MV-4-11 (cell line): ENCODE measurements around the gene PKD1.

Experiments used
- DNase-seq: peaks from one replicate; lab custom pipeline; 2025; lab: John Stamatoyannopoulos, UW

The PKD1 gene

DNA sequence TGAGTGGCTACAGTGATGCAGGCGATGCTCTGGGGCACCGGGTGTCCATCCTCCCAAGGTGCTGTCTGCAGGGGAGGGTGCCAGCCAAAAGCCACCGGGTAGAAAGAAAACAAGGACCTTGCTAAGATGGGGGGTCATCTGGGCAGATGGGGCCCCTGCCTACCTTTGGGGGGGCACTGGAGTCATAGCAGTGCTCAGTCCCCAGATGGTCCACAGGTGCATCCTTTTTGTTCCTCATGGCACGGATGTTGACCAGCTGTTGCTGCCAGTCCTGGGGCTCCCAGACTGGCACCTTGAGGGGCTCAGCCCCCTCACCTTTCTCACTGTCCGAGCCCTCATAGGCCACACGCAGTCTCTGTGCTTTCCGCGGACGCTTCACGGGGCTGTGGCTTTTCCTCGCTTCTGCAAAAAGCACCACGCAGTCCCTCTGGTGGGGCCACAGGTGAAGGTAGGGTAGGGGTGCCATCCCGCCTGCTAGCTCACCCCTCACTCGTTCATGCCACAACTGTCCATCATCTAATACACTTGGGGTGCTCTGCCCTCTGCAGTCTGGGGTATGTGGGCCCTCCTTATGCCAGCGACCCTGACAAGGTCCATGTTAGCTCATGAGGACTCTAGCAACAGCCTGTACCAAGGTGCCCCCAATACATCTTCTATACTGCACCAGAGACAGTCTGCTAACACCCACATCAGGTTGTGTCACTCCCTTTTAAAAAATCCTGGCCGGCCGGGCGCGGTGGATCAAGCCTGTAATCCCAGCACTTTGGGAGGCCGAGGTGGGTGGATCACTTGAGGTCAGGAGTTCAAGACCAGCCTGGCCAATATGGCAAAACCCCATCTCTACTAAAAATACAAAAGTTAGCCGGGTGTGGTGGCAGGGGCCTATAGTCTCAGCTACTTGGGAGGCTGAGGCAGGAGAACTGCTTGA, 89.5 kb downstream of the PKD1 start:
- no peak for DNase-seq

DNA sequence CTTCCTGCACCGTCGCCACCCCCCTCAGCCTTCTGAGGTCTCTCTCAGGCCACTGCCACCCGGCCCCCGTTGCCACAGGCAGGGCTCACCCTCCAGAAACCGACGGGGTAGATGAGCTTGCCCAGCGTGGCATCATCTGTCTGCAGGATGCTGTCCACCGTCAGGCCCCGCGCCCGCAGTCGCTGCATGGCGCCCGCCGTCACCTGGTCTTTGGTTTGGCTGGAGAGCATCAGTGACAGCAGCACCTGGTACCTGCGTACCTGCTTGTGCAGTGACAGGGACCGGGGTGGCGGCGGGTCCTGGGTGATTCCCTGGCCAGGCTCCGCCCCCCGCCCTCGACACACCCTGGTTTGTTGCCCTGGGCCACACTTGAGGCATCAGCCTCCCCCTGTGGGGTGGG, 91.2 kb downstream of the PKD1 start:
- DNase-seq: no peak

DNA sequence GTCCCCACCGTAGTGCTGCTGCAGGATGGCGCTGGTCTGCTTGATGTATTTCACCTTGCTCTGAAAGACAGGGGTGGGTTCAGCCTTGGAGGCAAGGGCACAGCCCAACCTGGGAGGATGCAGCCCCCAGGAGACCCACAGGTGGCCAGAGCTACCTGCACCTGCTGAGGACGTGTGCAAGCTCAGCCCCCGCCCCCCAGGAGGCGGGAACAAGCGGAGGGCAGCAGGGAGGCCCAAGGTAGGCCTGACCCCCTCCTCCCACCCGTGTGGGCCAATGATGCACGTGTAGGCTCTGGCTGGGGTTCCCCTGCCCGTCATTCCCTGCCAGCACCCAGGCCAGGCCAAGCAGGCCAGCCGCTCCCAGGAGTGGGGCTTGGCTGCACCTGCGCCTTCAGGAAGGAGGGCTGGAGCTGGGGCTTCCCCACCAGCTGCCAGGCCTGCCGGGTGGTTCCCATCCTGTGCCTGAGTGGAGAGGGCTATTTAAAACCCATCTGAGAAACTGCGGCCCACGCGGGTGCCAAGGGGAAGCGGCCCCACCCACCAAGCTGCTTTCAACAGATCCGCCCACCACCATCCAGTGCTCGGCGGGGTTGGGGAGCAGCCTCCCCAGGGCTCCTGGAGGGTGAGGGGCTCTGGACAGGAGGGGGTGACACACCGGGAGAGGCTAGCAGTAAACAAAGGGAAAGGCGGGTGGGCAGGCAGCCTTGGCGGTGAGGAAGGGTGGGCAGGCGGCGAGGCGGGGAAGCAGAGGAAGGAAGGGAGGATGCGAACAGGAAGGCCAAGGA, 91.8 kb downstream of the PKD1 start:
- DNase-seq: no peak

DNA sequence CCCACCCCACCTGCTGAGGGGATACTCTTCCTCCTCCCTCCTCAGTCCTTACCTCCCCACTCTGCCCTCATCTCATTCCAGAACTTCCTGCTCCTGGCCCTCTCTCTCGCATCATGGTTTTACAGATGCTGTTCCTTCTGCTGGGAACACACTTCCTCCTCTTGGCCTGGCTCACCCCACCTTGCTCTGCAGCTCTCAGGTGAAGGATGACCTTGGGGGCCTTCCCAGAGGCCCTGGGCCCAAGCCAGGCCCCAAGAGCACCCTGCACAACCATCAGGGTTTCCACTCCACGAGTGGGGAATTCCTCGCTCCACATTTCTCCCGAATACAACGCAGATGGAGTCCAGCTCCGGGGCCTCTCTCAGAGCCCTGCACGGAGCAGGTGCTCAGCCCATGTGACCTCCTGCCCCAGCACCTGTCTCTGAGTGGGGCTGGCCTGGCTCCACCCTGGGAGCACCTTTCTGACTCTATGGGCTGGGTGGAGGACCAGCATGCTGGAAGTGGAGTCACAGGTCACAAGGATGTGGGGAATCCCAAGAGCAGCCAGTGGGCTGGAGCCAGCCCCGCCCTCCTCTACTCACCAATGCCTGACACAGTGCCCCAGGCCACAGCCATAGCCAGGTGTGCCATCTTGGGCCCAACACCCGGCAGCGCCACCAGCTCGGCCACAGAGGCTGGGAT, 92.6 kb downstream of the PKD1 start:
- DNase-seq: no peak

DNA sequence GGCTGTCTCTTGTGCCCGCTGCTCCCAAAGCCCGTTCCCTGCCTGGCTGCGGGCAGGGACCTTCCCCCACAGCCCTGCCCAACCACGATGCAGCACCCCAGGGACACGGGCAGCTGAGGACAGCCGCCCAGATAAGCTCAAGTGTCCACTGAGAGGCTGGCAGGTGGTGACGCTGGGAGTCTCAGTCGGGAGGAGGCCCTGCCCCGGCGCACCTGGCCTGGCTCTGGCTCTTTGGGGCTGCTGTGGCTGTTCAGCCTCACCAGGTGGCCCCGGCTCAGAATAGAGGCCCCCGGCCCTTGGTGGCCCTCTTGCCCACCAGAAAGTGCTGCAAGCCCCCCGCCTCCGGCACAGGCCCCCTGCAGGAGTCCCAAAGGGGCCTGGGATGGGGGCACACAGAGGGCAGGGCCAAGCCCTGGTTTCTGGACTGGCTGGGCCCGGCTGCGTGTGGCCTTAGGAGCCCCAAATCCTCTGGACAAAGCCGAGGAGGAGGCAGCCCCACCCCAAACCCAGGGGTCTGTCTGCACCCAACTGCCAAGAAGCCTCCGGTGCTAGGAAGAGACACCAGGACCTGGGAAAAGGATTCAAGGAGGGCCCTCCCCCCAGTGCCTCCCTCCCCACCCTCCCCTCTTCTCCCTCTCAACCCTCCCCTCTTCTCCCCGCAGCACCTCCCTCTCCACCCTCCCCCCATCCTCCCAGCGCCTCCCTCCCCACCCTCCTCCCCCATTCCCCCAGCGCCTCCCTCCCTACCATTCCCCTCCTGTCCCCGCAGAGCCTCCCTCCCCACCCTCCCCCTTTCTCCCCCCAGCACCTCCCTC, 93.3 kb downstream of the PKD1 start:
- no peak for DNase-seq

DNA sequence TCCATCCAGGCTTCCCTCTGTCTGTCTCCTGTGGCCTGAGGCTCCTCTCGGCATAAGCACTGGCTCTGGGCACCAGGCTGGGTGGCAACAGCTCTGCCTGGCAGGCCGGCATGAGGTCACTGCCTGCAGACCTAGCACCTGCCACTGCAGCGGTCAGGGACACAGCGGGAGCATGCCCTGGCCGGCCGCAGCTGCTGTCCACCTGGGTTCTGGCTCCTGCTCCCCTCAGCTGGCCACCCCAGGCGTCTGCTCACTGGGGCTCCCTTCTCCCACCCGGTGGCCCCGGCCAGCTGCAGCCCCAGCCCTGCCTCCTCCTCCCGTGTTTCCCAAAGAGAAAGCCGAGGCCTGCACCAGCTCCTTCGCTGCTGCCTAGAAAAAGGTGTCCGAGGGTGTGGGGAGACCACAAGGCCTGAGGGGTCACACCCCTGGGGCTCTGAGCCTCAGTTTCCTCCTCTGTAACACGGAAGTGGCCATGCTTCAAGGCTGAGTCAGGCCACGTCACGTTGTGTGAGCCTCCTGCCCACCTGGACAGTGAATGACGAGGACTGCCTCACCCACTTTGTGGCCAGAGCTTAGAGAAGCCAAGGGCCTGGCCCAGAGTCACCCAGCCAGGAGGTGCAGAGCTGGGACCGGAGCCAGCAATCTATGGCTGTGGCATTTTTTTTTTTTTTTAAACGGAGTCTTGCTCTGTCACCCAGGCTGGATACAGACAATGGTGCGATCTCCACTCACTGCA, 94.7 kb downstream of the PKD1 start:
- DNase-seq: no peak

DNA sequence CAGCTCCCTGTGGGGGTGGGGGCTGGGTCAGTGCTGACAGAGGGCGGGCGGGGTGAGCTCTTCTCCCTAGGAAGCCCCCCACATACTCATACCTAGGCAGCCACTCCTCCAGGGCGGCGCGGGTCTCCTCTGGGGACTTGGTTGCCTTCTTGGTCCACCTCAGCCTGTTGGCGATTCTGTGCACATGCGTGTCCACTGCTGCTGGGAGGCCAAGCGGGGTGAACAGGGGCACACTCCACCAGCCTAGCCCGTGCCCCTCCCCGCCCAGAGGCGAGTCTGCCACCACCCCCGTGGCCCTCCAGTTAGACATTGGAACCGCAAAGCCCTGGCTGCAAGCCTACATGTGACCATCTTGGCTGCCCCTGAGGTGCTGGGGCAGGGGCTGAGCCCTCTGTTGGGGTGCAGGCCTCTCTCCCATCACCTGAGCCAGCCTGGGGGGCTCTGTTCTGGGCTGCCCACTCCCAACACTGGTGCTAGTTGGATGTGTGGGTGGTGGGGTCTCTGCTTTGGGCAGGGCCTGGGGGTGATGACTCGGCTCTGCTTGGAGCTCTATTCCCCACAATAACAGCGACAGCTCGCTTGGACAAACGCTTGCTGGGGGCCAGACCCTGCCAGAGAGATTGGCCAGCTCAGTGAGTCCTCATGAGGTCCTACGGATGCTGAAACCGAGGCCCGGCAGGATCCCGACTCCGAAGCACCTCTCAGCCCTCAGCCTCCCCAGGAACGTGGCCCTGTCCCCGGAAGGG, 95.5 kb downstream of the PKD1 start:
- no peak for DNase-seq

DNA sequence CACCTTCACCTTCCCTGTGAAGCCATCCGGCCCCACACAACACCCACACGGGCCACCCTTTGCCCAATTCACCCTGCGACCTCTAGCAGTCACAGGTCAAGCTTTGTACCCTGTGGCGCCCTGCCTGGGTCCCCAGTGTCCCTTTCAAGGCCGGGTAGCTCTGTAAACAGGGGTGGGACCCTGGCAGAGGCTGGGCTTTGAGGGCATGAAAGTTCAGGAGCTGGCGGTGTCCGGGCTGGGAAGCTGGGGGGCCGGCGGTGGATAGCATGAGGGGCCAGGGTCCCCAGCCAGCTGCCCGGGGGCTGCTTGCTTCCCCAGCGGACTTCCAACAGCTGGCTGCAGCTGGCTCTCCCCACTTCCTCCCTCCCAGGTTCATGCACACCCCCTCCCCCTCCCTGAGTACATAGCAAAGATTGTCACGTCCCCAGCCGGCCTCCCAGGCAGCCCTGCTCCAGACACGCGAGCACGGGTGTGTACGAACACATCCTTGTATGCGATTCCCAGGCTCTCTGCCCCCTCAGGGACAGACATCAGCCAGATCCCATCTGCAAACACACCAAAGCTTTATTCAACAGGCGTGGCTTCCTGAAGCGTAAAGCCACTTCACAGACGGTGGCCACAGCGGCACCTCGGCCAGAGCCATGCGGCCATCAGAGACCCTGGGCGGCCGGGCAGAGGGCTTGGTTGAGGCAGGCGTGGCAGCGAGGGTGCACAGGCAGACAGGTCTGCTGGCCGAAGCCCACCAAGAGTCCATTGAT, 96.2 kb downstream of the PKD1 start:
- DNase-seq: no peak
